Measurements from ENCODE around the gene WWOX. TPM values are rescaled to one million over a fixed set of nuclear protein-coding genes. Genes with fewer than 3 reads are reported as not detected.

WWOX gene
- total RNA-seq, 1 experiment from 2014 or later = 28.3 TPM

DNA sequence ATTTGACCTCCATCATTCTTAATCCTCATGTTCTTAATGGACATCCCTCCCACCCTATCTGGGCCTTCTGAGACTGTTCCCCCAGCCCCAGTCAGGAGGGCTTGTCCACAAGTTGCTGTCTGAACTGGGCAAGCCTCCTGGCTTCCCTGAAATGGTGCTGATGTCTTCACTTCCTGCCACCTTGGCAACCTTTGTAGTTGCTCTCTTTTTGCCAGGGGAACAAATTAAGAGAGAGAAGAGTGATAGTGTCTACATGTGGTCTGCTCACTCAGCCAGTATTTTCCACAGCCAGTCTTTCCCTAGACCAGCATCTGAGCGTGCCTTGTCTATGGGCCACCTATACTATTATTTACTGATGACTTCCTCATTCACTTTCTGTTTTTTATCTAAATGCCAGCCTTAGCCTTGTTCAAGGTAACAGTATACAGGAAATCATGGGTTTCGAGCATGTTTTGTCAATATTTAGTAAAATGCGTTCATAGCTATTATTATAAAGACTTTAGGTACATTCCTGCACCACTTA lies 791.0 kb downstream of the WWOX start:
- H3K9ac ChIP-seq (ENCODE audit: low read length) = no peak overlapping the region
- ChIA-PET POLR2A (ENCODE audit: unreplicated experiment) (no interaction called here), CTCF (no interaction called here)
- H3K4me3 ChIP-seq (ENCODE audit: low read length) = no peak overlapping the region
- no peak overlapping the region for H3K27ac ChIP-seq (ENCODE audit: low read length)
- no peaks in the 10 kb centered on the region for H3K27me3 ChIP-seq (ENCODE audit: low read length)
- H2AFZ ChIP-seq (ENCODE audit: low read length) = no peak overlapping the region
- no peaks in the 10 kb centered on the region for H3K36me3 ChIP-seq (ENCODE audit: low read depth, low read length)
- BruUV-seq (replicated peaks) = no TSS peak
- no peaks in the 10 kb centered on the region for H3K9me3 ChIP-seq (ENCODE audit: low read length)
- H3F3A ChIP-seq (ENCODE audit: low read length, unreplicated experiment) = no peaks in the 10 kb centered on the region
- no peaks in the 10 kb centered on the region for H3K4me1 ChIP-seq (ENCODE audit: insufficient read depth, low read length)
- intact Hi-C loops (cut with micrococcal nuclease) = no loop called here
- H3K4me2 ChIP-seq (ENCODE audit: low read length) = no peak overlapping the region
- TF ChIP-seq, protein P1, sequence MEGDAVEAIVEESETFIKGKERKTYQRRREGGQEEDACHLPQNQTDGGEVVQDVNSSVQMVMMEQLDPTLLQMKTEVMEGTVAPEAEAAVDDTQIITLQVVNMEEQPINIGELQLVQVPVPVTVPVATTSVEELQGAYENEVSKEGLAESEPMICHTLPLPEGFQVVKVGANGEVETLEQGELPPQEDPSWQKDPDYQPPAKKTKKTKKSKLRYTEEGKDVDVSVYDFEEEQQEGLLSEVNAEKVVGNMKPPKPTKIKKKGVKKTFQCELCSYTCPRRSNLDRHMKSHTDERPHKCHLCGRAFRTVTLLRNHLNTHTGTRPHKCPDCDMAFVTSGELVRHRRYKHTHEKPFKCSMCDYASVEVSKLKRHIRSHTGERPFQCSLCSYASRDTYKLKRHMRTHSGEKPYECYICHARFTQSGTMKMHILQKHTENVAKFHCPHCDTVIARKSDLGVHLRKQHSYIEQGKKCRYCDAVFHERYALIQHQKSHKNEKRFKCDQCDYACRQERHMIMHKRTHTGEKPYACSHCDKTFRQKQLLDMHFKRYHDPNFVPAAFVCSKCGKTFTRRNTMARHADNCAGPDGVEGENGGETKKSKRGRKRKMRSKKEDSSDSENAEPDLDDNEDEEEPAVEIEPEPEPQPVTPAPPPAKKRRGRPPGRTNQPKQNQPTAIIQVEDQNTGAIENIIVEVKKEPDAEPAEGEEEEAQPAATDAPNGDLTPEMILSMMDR (conservative IDR thresholded peaks at IDR 0.05; ENCODE audit: low read depth, low read length) = no peak
- TF ChIP-seq EZH2 (IDR thresholded peaks at IDR 0.05; ENCODE audit: low read length, unreplicated experiment) = no peak
- no peak for TF ChIP-seq EZH2phosphoT487 (IDR thresholded peaks at IDR 0.05; ENCODE audit: borderline replicate concordance, low read length)
- ATAC-seq (no peak), DNase-seq (no peak)
- H3K9me2 ChIP-seq (replicated peaks; ENCODE audit: low read length) = no peaks in the 10 kb centered on the region
- H4K20me1 ChIP-seq (ENCODE audit: low read length) = no peaks in the 10 kb centered on the region
- H3K79me2 ChIP-seq (ENCODE audit: low read length) = no peaks in the 10 kb centered on the region

DNA sequence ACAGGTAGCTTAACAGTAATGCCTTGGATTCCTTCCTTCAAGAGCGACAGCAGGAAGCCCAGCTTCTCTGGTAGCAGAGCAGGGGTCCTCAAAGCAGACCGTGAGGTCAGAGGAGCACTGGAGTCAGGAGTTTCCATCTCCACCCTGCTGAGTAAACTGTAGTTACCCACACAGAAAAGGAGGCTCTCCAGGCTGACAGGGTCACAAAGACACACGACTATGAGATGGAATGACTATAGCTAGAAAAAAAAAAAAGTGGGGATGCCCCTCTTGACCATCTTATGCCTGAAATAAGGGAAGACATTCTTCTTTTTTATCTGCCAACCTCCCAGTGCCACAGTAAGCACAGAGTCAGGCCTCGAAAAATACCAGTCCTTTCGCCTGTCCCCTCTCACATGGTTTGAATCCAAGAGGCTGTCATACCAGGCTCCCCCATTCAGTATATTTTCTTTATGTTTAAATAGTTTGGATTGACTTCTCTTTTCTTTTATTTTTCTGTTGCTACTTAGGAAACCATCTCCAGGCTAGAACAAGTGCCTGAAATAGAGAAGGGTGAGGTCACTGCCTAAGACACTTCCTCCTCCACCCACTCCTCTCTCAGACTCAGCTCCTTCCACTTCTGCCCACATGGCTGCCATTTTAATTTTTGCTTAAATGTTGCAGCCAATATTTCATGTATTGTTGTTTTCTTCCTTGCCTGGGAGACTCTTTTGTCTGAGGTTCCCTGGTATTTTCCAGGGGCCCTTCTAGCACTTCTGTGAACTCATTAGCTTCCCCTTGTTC lies 793.7 kb downstream of the WWOX start:
- Histone ChIP-seq H3K9me2 (replicated peaks; ENCODE audit: low read length) (no peaks in the 10 kb centered on the region), H3K79me2 (ENCODE audit: low read length) (no peaks in the 10 kb centered on the region), H3K4me3 (ENCODE audit: low read length) (no peak overlapping the region), H2AFZ (ENCODE audit: low read length) (no peak overlapping the region), H3K9ac (ENCODE audit: low read length) (no peak overlapping the region), H3K4me2 (ENCODE audit: low read length) (no peak overlapping the region), H3K9me3 (ENCODE audit: low read length) (no peaks in the 10 kb centered on the region), H4K20me1 (ENCODE audit: low read length) (no peaks in the 10 kb centered on the region), H3K27ac (ENCODE audit: low read length) (no peak overlapping the region), H3F3A (ENCODE audit: low read length, unreplicated experiment) (no peaks in the 10 kb centered on the region), H3K4me1 (ENCODE audit: insufficient read depth, low read length) (no peaks in the 10 kb centered on the region), H3K36me3 (ENCODE audit: low read depth, low read length) (no peaks in the 10 kb centered on the region), H3K27me3 (ENCODE audit: low read length) (no peaks in the 10 kb centered on the region)
- intact Hi-C loops (cut with micrococcal nuclease) = no loop called here
- no peak for ATAC-seq
- CTCF ChIA-PET = no interaction called here
- no TSS peak for BruUV-seq (replicated peaks)
- TF ChIP-seq EZH2 (IDR thresholded peaks at IDR 0.05; ENCODE audit: low read length, unreplicated experiment) = no peak
- TF ChIP-seq, protein P1 (conservative IDR thresholded peaks at IDR 0.05; ENCODE audit: low read depth, low read length) = no peak
- DNase-seq = no peak
- POLR2A ChIA-PET (ENCODE audit: unreplicated experiment) = no interaction called here

DNA sequence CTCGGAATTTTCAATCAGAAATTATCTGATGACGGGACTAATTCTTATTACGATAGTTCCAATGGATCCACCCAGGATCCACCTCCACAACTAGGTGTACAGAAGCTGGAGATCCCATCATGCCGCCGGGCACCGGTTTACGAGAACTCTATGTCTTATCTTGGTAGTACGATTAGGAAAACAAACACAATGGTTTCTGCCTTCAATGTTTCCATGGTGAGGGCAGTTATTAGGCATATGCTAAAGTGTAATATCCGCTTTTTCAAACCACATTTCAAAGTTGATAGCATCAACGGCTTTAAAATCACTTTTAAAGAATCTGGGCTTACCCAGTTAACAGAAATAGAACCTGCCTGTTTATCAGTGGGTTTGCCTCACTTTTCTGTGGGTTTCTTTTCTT lies 795.4 kb downstream of the WWOX start:
- TF ChIP-seq EZH2 (IDR thresholded peaks at IDR 0.05; ENCODE audit: low read length, unreplicated experiment) (no peak), EZH2phosphoT487 (IDR thresholded peaks at IDR 0.05; ENCODE audit: borderline replicate concordance, low read length) (no peak)
- TF ChIP-seq, protein P1 (conservative IDR thresholded peaks at IDR 0.05; ENCODE audit: low read depth, low read length) = no peak
- Histone ChIP-seq H3K9ac (ENCODE audit: low read length) (no peak overlapping the region), H3K4me3 (ENCODE audit: low read length) (no peak overlapping the region), H2AFZ (ENCODE audit: low read length) (no peak overlapping the region), H3K9me2 (replicated peaks; ENCODE audit: low read length) (no peaks in the 10 kb centered on the region), H3K36me3 (ENCODE audit: low read depth, low read length) (no peaks in the 10 kb centered on the region), H3K4me2 (ENCODE audit: low read length) (no peak overlapping the region), H3K9me3 (ENCODE audit: low read length) (no peaks in the 10 kb centered on the region), H3K79me2 (ENCODE audit: low read length) (no peaks in the 10 kb centered on the region), H3F3A (ENCODE audit: low read length, unreplicated experiment) (no peaks in the 10 kb centered on the region), H3K27ac (ENCODE audit: low read length) (no peak overlapping the region), H4K20me1 (ENCODE audit: low read length) (no peaks in the 10 kb centered on the region), H3K4me1 (ENCODE audit: insufficient read depth, low read length) (no peaks in the 10 kb centered on the region), H3K27me3 (ENCODE audit: low read length) (no peaks in the 10 kb centered on the region)
- ATAC-seq (no peak), DNase-seq (no peak)
- intact Hi-C loops (cut with micrococcal nuclease) = no loop called here
- no TSS peak for BruUV-seq (replicated peaks)
- ChIA-PET CTCF (no interaction called here), POLR2A (ENCODE audit: unreplicated experiment) (no interaction called here)
